GM23338 (cell line): ENCODE results near the gene GPR37. TPM values are rescaled to one million over a fixed set of nuclear protein-coding genes. Genes with fewer than 3 reads are reported as not detected.

ENCODE experiments used
- ATAC-seq: fragments of 200-7000 bp; cut with Tn5 transposase; 3 replicates; pipeline ENCODE4 v1.9.1; 2020
- DNase-seq: peaks from one replicate; pipeline ENCODE4 v3.0.0-alpha.2; 2015; ENCODE audit warnings: low spot score
- H2AFZ ChIP-seq: fragments of 200-600 bp; sonication (generic); 2 replicates; pipeline ENCODE4 v1.8.0; 2016; ENCODE audit warnings: antibody characterized with exemption, mild to moderate bottlenecking, moderate library complexity
- H3F3A ChIP-seq: fragments of 200-600 bp; sonication (generic); replicated peaks from 2 replicates; pipeline ENCODE4 v1.8.0; 2017; ENCODE audit warnings: antibody characterized with exemption, mixed run types, low read depth
- H3K27ac ChIP-seq: fragments of 200-600 bp; sonication (generic); 2 replicates; pipeline ENCODE4 v1.6.1; 2016; ENCODE audit warnings: low read depth
- H3K27me3 ChIP-seq: fragments of 200-600 bp; sonication (generic); 2 replicates; pipeline ENCODE4 v1.8.0; 2016; ENCODE audit warnings: mild to moderate bottlenecking, mixed run types, moderate library complexity; ENCODE audit not compliant: insufficient read depth
- H3K36me3 ChIP-seq: fragments of 200-600 bp; sonication (generic); 2 replicates; pipeline ENCODE4 v1.8.0; 2016; ENCODE audit warnings: mild to moderate bottlenecking; ENCODE audit not compliant: insufficient read depth
- H3K4me1 ChIP-seq: fragments of 200-600 bp; sonication (generic); 2 replicates; pipeline ENCODE4 v1.8.0; 2016; ENCODE audit warnings: mild to moderate bottlenecking, moderate library complexity; ENCODE audit not compliant: insufficient read depth
- H3K4me2 ChIP-seq: fragments of 200-600 bp; sonication (generic); 2 replicates; pipeline ENCODE4 v1.7.1; 2017; ENCODE audit warnings: mixed run types
- H3K4me3 ChIP-seq: fragments of 200-600 bp; sonication (generic); 2 replicates; pipeline ENCODE4 v1.6.1; 2016; ENCODE audit warnings: mixed run types
- H3K79me2 ChIP-seq: fragments of 200-600 bp; sonication (generic); replicated peaks from 2 replicates; pipeline ENCODE4 v1.8.0; 2017; ENCODE audit warnings: mild to moderate bottlenecking; ENCODE audit not compliant: insufficient read depth
- H3K9me2 ChIP-seq: fragments of 200-600 bp; sonication (generic); 2 replicates; pipeline ENCODE4 v1.8.0; 2017; ENCODE audit not compliant: insufficient read depth
- H4K20me1 ChIP-seq: fragments of 200-600 bp; sonication (generic); replicated peaks from 2 replicates; pipeline ENCODE4 v1.8.0; 2017; ENCODE audit warnings: mild to moderate bottlenecking; ENCODE audit not compliant: insufficient read depth
- H3K27ac Mint-ChIP-seq: 2 replicates; pipeline ENCODE4 v1.8.0; 2020; ENCODE audit warnings: inconsistent platforms, mild to moderate bottlenecking, moderate library complexity, mixed read lengths
- H3K27me3 Mint-ChIP-seq: 3 replicates; pipeline ENCODE4 v1.8.0; 2022; ENCODE audit warnings: low read depth, mild to moderate bottlenecking, moderate library complexity, mixed read lengths, inconsistent platforms; ENCODE audit not compliant: insufficient read depth, poor library complexity
- H3K36me3 Mint-ChIP-seq: 3 replicates; pipeline ENCODE4 v1.8.0; 2021; ENCODE audit warnings: low read depth, mild to moderate bottlenecking, inconsistent platforms, moderate library complexity, mixed read lengths
- H3K4me1 Mint-ChIP-seq: 3 replicates; pipeline ENCODE4 v1.8.0; 2020; ENCODE audit warnings: mild to moderate bottlenecking, inconsistent platforms, mixed read lengths
- H3K4me3 Mint-ChIP-seq: 3 replicates; pipeline ENCODE4 v1.8.0; 2021; ENCODE audit warnings: moderate library complexity, mild to moderate bottlenecking, inconsistent platforms, mixed read lengths
- H3K9me3 Mint-ChIP-seq: 3 replicates; pipeline ENCODE4 v1.8.0; 2020; ENCODE audit warnings: moderate library complexity, mild to moderate bottlenecking, inconsistent platforms, mixed read lengths
- CREB1 ChIP-seq: fragments of 250-450 bp; sonication (Bioruptor Pico); IDR thresholded peaks from 2 replicates; pipeline ENCODE4 v1.5.0; 2020; ENCODE audit warnings: low read depth, mild to moderate bottlenecking, moderate library complexity
- CTCF ChIP-seq, 2 experiments: fragments of 200-600 bp in 1 of 2; sonication (generic) in 1 of 2; conservative IDR thresholded peaks; 2 replicates each; pipeline versions ENCODE4 v1.5.1 to v1.6.1; 2016 to 2017; ENCODE audit warnings: antibody characterized with exemption in 2 of 2, low read depth in 2 of 2, mild to moderate bottlenecking in 2 of 2, moderate library complexity in 1 of 2
- ETS1 ChIP-seq: IDR thresholded peaks from 2 replicates; pipeline ENCODE4 v1.6.1; 2016; ENCODE audit warnings: antibody characterized with exemption
- EZH2 ChIP-seq: fragments of 200-600 bp; sonication (generic); IDR thresholded peaks from one replicate; pipeline ENCODE4 v1.8.0; 2017; ENCODE audit warnings: antibody characterized with exemption, mild to moderate bottlenecking, low read depth; ENCODE audit not compliant: unreplicated experiment
- EZH2phosphoT487 ChIP-seq: fragments of 200-600 bp; sonication (generic); IDR thresholded peaks from one replicate; pipeline ENCODE4 v1.8.1; 2018; ENCODE audit warnings: antibody characterized with exemption; ENCODE audit not compliant: unreplicated experiment
- JUNB ChIP-seq: IDR thresholded peaks from one replicate; pipeline ENCODE4 v1.6.1; 2016; ENCODE audit warnings: antibody characterized with exemption; ENCODE audit not compliant: unreplicated experiment
- NANOG ChIP-seq: IDR thresholded peaks from 2 replicates; pipeline ENCODE4 v1.6.1; 2016; ENCODE audit warnings: antibody characterized with exemption, borderline replicate concordance
- POLR2AphosphoS5 ChIP-seq: IDR thresholded peaks from 2 replicates; pipeline ENCODE4 v1.6.1; 2016; ENCODE audit warnings: antibody characterized with exemption, low read depth
- STAT1 ChIP-seq: IDR thresholded peaks from one replicate; pipeline ENCODE4 v1.6.1; 2016; ENCODE audit warnings: antibody characterized with exemption; ENCODE audit not compliant: unreplicated experiment
- ZNF114 ChIP-seq: fragments of 250-450 bp; sonication (Bioruptor Pico); IDR thresholded peaks from 2 replicates; pipeline ENCODE4 v1.5.0; 2020; ENCODE audit warnings: mild to moderate bottlenecking, moderate library complexity
- ZNF331 ChIP-seq: fragments of 250-450 bp; sonication (Bioruptor Pico); IDR thresholded peaks from 2 replicates; pipeline ENCODE4 v1.5.0; 2020; ENCODE audit warnings: low read depth, mild to moderate bottlenecking, moderate library complexity
- polyA plus RNA-seq: library from polyadenylated mRNA; unstranded; fragments of >200 nt; fragmentation: Nextera tagmentation; extraction: Ambion mirVana; gene quantifications from 2 replicates; pipeline ENCODE4 v1.2.1, GENCODE V29; 2016
- total RNA-seq: library from RNA; depleted of rRNA; stranded (reverse); fragments of >200 nt; shearing (Covaris generic); gene quantifications from 2 replicates; pipeline ENCODE4 v1.2.3, GENCODE V29; 2014
- TF ChIP-seq, protein P1 (sequence below): IDR thresholded peaks from one replicate; pipeline ENCODE4 v1.6.1; 2018; ENCODE audit warnings: antibody characterized with exemption; ENCODE audit not compliant: unreplicated experiment
- TF ChIP-seq, protein P2 (sequence below): fragments of 250-450 bp; sonication (Bioruptor Pico); IDR thresholded peaks from 2 replicates; pipeline ENCODE4 v1.5.0; 2020; ENCODE audit warnings: mild to moderate bottlenecking, moderate library complexity

The GPR37 gene
- total and polyA plus RNA-seq, 2 experiments from 2014 or later: 3.9 to 8.5 TPM

GRCh38 chr7:124811341-124811740 lies 45.7 kb upstream of the GPR37 start:
- Histone ChIP-seq H3K4me1 (peaks cover 52% of the 10 kb centered on the region), H3K79me2 (no peaks in the 10 kb centered on the region), H3K9me2 (no peaks in the 10 kb centered on the region), H3K36me3 (no peaks in the 10 kb centered on the region), H3K4me2 (no peak overlapping the region), H4K20me1 (no peaks in the 10 kb centered on the region), H3K27me3 (no peaks in the 10 kb centered on the region), H3K4me3 (no peak overlapping the region), H3K27ac (no peak overlapping the region), H3F3A (no peaks in the 10 kb centered on the region), H2AFZ (no peak overlapping the region)
- Mint-ChIP-seq H3K27ac (0 out of 2 replicates have a peak overlapping the region, but pooled peaks have one; percentile 32), H3K36me3 (no peaks in the 10 kb centered on the region), H3K9me3 (no peaks in the 10 kb centered on the region), H3K4me1 (peaks cover 49% of the 10 kb centered on the region), H3K27me3 (no peaks in the 10 kb centered on the region), H3K4me3 (no peak overlapping the region)
- TF ChIP-seq, protein P1, sequence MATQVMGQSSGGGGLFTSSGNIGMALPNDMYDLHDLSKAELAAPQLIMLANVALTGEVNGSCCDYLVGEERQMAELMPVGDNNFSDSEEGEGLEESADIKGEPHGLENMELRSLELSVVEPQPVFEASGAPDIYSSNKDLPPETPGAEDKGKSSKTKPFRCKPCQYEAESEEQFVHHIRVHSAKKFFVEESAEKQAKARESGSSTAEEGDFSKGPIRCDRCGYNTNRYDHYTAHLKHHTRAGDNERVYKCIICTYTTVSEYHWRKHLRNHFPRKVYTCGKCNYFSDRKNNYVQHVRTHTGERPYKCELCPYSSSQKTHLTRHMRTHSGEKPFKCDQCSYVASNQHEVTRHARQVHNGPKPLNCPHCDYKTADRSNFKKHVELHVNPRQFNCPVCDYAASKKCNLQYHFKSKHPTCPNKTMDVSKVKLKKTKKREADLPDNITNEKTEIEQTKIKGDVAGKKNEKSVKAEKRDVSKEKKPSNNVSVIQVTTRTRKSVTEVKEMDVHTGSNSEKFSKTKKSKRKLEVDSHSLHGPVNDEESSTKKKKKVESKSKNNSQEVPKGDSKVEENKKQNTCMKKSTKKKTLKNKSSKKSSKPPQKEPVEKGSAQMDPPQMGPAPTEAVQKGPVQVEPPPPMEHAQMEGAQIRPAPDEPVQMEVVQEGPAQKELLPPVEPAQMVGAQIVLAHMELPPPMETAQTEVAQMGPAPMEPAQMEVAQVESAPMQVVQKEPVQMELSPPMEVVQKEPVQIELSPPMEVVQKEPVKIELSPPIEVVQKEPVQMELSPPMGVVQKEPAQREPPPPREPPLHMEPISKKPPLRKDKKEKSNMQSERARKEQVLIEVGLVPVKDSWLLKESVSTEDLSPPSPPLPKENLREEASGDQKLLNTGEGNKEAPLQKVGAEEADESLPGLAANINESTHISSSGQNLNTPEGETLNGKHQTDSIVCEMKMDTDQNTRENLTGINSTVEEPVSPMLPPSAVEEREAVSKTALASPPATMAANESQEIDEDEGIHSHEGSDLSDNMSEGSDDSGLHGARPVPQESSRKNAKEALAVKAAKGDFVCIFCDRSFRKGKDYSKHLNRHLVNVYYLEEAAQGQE: no peak
- TF ChIP-seq CREB1 (CRISPR knock-in tag) (no peak), ZNF331 (CRISPR knock-in tag) (no peak), STAT1 (no peak), ETS1 (no peak), CTCF (conservative IDR thresholded peaks at IDR 0.05; ENCODE audit: low read depth in 2 of 2) (no peak), JUNB (no peak), NANOG (no peak), ZNF114 (no peak), POLR2AphosphoS5 (no peak), EZH2phosphoT487 (no peak), EZH2 (no peak)
- TF ChIP-seq, protein P2, sequence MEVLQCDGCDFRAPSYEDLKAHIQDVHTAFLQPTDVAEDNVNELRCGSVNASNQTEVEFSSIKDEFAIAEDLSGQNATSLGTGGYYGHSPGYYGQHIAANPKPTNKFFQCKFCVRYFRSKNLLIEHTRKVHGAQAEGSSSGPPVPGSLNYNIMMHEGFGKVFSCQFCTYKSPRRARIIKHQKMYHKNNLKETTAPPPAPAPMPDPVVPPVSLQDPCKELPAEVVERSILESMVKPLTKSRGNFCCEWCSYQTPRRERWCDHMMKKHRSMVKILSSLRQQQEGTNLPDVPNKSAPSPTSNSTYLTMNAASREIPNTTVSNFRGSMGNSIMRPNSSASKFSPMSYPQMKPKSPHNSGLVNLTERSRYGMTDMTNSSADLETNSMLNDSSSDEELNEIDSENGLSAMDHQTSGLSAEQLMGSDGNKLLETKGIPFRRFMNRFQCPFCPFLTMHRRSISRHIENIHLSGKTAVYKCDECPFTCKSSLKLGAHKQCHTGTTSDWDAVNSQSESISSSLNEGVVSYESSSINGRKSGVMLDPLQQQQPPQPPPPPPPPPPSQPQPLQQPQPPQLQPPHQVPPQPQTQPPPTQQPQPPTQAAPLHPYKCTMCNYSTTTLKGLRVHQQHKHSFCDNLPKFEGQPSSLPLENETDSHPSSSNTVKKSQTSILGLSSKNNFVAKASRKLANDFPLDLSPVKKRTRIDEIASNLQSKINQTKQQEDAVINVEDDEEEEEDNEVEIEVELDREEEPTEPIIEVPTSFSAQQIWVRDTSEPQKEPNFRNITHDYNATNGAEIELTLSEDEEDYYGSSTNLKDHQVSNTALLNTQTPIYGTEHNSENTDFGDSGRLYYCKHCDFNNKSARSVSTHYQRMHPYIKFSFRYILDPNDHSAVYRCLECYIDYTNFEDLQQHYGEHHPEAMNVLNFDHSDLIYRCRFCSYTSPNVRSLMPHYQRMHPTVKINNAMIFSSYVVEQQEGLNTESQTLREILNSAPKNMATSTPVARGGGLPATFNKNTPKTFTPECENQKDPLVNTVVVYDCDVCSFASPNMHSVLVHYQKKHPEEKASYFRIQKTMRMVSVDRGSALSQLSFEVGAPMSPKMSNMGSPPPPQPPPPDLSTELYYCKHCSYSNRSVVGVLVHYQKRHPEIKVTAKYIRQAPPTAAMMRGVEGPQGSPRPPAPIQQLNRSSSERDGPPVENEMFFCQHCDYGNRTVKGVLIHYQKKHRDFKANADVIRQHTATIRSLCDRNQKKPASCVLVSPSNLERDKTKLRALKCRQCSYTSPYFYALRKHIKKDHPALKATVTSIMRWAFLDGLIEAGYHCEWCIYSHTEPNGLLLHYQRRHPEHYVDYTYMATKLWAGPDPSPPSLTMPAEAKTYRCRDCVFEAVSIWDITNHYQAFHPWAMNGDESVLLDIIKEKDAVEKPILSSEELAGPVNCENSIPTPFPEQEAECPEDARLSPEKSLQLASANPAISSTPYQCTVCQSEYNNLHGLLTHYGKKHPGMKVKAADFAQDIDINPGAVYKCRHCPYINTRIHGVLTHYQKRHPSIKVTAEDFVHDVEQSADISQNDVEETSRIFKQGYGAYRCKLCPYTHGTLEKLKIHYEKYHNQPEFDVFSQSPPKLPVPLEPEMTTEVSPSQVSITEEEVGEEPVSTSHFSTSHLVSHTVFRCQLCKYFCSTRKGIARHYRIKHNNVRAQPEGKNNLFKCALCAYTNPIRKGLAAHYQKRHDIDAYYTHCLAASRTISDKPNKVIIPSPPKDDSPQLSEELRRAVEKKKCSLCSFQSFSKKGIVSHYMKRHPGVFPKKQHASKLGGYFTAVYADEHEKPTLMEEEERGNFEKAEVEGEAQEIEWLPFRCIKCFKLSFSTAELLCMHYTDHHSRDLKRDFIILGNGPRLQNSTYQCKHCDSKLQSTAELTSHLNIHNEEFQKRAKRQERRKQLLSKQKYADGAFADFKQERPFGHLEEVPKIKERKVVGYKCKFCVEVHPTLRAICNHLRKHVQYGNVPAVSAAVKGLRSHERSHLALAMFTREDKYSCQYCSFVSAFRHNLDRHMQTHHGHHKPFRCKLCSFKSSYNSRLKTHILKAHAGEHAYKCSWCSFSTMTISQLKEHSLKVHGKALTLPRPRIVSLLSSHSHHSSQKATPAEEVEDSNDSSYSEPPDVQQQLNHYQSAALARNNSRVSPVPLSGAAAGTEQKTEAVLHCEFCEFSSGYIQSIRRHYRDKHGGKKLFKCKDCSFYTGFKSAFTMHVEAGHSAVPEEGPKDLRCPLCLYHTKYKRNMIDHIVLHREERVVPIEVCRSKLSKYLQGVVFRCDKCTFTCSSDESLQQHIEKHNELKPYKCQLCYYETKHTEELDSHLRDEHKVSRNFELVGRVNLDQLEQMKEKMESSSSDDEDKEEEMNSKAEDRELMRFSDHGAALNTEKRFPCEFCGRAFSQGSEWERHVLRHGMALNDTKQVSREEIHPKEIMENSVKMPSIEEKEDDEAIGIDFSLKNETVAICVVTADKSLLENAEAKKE: no peak
- DNase-seq (no peak), ATAC-seq (no peak)
